Vagina (tissue), 2 donors: ENCODE measurements around the gene ALK. TPM values are rescaled to one million over a fixed set of nuclear protein-coding genes. Genes with fewer than 3 reads are reported as not detected.

Experiments
- DNase-seq, 2 donors: peaks; one replicate each; pipeline ENCODE4 v3.0.0-alpha.2; 2017; ENCODE audit errors: extremely low spot score in 2 of 2
- H3K27ac ChIP-seq: fragments of 200-600 bp; sonication (generic); one replicate; pipeline ENCODE4 v1.5.1; 2019
- H3K27me3 ChIP-seq: fragments of 200-600 bp; sonication (generic); one replicate; pipeline ENCODE4 v1.5.1; 2019
- H3K36me3 ChIP-seq, 2 donors: fragments of 200-600 bp; sonication (generic); one replicate each; pipeline ENCODE4 v1.5.1; 2017 to 2019
- H3K4me1 ChIP-seq: fragments of 200-600 bp; sonication (generic); one replicate; pipeline ENCODE4 v1.5.1; 2019
- H3K4me3 ChIP-seq, 2 donors: fragments of 200-600 bp; sonication (generic); 1 replicate in 1 of 2; 2 replicates in 1 of 2; pipeline ENCODE4 v1.5.1; 2016 to 2019
- H3K9me3 ChIP-seq: fragments of 200-600 bp; sonication (generic); one replicate; pipeline ENCODE4 v1.5.1; 2019
- POLR2A ChIP-seq, 2 donors: fragments of 450-650 bp; IDR thresholded peaks; one replicate each; pipeline ENCODE4 v1.6.1; 2017; ENCODE audit warnings: antibody characterized with exemption in 2 of 2, mild to moderate bottlenecking in 2 of 2, moderate library complexity in 2 of 2
- POLR2AphosphoS5 ChIP-seq, 2 donors: sonication (generic); formaldehyde crosslinking; IDR thresholded peaks; one replicate each; pipeline ENCODE4 v1.9.0; 2017; ENCODE audit warnings: antibody characterized with exemption in 2 of 2, mild to moderate bottlenecking in 2 of 2, low read depth in 1 of 2; ENCODE audit not compliant: insufficient read depth in 1 of 2
- intact Hi-C: fragments of 100-400 bp; cut with DNase I; formaldehyde crosslinking; loops from one replicate; pipeline ENCODE4 v1.15.1; 2023
- total RNA-seq: library from RNA; depleted of rRNA; stranded (reverse); fragments of >200 nt; gene quantifications from one replicate; pipeline ENCODE4 v1.2.3, GENCODE V29; 2016
- TF ChIP-seq, protein P1 (sequence below), 3 experiments: fragments of 450-650 bp in 2 of 3; fragments of 200-600 bp in 1 of 3; sonication (generic) in 1 of 3; IDR thresholded peaks; one replicate each; pipeline ENCODE4 v1.5.1; 2017 to 2019; ENCODE audit warnings: antibody characterized with exemption in 3 of 3, mild to moderate bottlenecking in 2 of 3, moderate library complexity in 2 of 3

The ALK gene
- total RNA-seq, 1 donor from 2014 or later: 0.74 TPM

DNA sequence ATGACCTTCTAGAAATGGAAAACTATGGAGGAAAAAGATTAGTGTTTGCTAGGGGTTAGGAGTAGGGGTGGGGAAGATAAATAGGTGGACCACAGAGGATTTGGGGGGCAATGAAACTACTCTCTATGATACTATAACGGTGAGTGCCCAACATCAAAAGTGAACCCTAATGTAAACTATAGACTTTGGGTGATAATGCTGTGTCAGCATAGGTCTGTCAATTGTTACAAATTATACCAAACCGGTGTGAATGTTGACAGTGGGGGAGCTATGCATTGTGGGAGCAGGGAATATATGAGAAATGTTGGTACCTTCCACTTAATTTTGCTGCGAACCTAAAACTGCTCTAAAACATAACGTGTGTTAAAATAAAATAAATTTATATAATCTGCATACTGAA lies 180.3 kb downstream of the ALK start:
- H3K27me3 ChIP-seq: no peaks in the 10 kb centered on the region
- DNase-seq: no peak
- H3K27ac ChIP-seq: no peak overlapping the region
- no peaks in the 10 kb centered on the region for H3K4me1 ChIP-seq
- H3K4me3 ChIP-seq: no peak overlapping the region
- TF ChIP-seq, protein P1, sequence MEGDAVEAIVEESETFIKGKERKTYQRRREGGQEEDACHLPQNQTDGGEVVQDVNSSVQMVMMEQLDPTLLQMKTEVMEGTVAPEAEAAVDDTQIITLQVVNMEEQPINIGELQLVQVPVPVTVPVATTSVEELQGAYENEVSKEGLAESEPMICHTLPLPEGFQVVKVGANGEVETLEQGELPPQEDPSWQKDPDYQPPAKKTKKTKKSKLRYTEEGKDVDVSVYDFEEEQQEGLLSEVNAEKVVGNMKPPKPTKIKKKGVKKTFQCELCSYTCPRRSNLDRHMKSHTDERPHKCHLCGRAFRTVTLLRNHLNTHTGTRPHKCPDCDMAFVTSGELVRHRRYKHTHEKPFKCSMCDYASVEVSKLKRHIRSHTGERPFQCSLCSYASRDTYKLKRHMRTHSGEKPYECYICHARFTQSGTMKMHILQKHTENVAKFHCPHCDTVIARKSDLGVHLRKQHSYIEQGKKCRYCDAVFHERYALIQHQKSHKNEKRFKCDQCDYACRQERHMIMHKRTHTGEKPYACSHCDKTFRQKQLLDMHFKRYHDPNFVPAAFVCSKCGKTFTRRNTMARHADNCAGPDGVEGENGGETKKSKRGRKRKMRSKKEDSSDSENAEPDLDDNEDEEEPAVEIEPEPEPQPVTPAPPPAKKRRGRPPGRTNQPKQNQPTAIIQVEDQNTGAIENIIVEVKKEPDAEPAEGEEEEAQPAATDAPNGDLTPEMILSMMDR (IDR thresholded peaks at IDR 0.05): no peak
- no peak for TF ChIP-seq POLR2AphosphoS5 (IDR thresholded peaks at IDR 0.05; ENCODE audit: insufficient read depth in 1 of 2, low read depth in 1 of 2)
- TF ChIP-seq POLR2A (IDR thresholded peaks at IDR 0.05): no peak
- no peaks in the 10 kb centered on the region for H3K36me3 ChIP-seq
- intact Hi-C loops: no loop called here
- H3K9me3 ChIP-seq: no peaks in the 10 kb centered on the region

DNA sequence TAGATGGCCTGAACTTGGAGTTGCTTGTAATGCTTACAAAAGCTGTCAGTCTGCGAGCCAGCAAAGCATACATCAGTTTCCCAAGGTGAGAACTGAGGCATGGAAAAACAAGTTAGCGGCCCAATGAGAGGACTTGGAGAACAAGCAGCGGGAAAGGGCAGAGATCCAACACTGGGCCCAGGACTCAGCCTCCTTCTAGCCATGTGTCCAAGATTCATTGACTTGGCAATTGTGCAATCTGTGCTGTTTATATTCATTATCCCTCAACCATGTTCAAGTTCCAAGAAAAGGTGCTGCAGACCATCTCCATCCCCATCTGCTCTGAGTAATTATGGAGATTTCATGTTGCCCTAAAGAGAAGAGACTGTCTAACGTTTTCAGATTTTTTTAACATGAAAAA lies 187.4 kb downstream of the ALK start:
- no peaks in the 10 kb centered on the region for H3K27me3 ChIP-seq
- no peak overlapping the region for H3K27ac ChIP-seq
- no peaks in the 10 kb centered on the region for H3K9me3 ChIP-seq
- TF ChIP-seq POLR2AphosphoS5 (IDR thresholded peaks at IDR 0.05; ENCODE audit: insufficient read depth in 1 of 2, low read depth in 1 of 2) (no peak), POLR2A (IDR thresholded peaks at IDR 0.05) (no peak)
- TF ChIP-seq, protein P1 (IDR thresholded peaks at IDR 0.05): no peak
- no peaks in the 10 kb centered on the region for H3K36me3 ChIP-seq
- no peaks in the 10 kb centered on the region for H3K4me1 ChIP-seq
- no peak overlapping the region for H3K4me3 ChIP-seq
- intact Hi-C loops: no loop called here
- DNase-seq: no peak

DNA sequence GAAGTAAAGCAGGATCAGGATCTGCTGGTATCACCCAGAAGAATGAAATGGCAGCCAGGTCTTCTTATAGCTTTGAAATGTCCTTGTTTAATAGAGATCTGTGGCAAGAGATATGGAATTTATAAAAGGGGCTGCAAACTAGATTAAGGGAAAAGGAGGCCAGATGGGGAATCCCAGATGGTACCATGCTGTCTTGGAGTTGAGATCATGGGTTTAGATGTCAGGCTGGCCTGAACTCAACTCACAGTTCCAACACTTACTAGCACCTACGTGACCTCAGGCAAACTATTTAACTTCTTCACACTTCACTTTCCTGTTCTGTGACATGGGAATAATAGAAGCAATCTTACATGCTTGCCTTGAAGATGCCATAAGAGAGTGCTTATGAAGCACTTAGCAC lies 188.2 kb downstream of the ALK start:
- TF ChIP-seq, protein P1 (IDR thresholded peaks at IDR 0.05): no peak
- TF ChIP-seq POLR2AphosphoS5 (IDR thresholded peaks at IDR 0.05; ENCODE audit: insufficient read depth in 1 of 2, low read depth in 1 of 2): no peak
- TF ChIP-seq POLR2A (IDR thresholded peaks at IDR 0.05): no peak
- H3K4me1 ChIP-seq: no peaks in the 10 kb centered on the region
- H3K27me3 ChIP-seq: no peaks in the 10 kb centered on the region
- no peaks in the 10 kb centered on the region for H3K36me3 ChIP-seq
- DNase-seq: no peak
- no peak overlapping the region for H3K27ac ChIP-seq
- no peaks in the 10 kb centered on the region for H3K9me3 ChIP-seq
- intact Hi-C loops: no loop called here
- no peak overlapping the region for H3K4me3 ChIP-seq

DNA sequence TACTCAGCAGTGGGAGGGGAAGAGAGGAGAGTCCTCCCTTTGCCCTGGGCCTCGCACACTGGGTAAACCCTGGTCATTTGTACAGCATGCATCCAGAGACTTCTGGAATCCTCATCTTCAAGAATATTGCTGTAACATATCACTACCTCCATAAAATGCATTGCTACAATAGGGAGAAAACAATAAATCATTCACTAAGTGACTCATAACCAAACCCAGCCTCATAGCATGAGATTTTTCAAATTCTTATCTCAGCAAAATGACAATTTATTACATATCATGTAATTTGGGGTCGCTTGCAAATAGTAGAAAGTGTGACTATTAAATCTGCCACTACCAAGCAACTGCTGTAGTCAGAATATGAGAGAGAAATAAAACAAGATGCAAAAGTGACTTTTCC lies 189.4 kb downstream of the ALK start:
- no peaks in the 10 kb centered on the region for H3K27me3 ChIP-seq
- H3K36me3 ChIP-seq: no peaks in the 10 kb centered on the region
- no peak overlapping the region for H3K4me3 ChIP-seq
- H3K27ac ChIP-seq: no peak overlapping the region
- no peak for DNase-seq
- no peaks in the 10 kb centered on the region for H3K9me3 ChIP-seq
- intact Hi-C loops: no loop called here
- no peaks in the 10 kb centered on the region for H3K4me1 ChIP-seq
- no peak for TF ChIP-seq POLR2AphosphoS5 (IDR thresholded peaks at IDR 0.05; ENCODE audit: insufficient read depth in 1 of 2, low read depth in 1 of 2)
- TF ChIP-seq, protein P1 (IDR thresholded peaks at IDR 0.05): no peak
- TF ChIP-seq POLR2A (IDR thresholded peaks at IDR 0.05): no peak

DNA sequence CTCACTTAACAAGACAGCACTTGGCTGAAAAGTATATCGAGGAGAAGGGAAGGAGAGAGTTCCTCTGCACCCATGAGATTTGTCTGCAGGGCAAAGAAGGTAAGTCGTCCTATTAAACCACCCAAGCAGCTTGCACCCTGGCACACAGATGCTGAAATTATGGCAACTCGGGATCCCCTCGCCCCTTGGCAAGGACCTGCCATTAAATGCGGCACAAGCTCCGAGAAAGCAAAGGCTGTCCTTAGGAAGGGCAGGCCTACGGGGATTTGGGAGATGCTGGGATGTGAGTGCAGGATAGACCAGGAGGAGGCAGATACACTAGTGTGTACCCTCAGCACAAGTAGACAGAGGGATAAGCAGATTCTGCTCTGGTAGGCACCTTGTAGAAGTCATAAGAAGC lies 191.5 kb downstream of the ALK start:
- Histone ChIP-seq H3K36me3 (no peaks in the 10 kb centered on the region), H3K4me3 (no peak overlapping the region), H3K27ac (no peak overlapping the region), H3K27me3 (no peaks in the 10 kb centered on the region), H3K4me1 (no peaks in the 10 kb centered on the region), H3K9me3 (no peaks in the 10 kb centered on the region)
- TF ChIP-seq, protein P1 (IDR thresholded peaks at IDR 0.05): no peak
- TF ChIP-seq POLR2AphosphoS5 (IDR thresholded peaks at IDR 0.05; ENCODE audit: insufficient read depth in 1 of 2, low read depth in 1 of 2): no peak
- TF ChIP-seq POLR2A (IDR thresholded peaks at IDR 0.05): no peak
- DNase-seq: no peak
- intact Hi-C loops: no loop called here
